Measurements from ENCODE around the gene NEIL3.
A peak's percentile ranks its signal among the peaks of the same experiment; 100 is the strongest.

Gene NEIL3

GRCh38 chr4:177374966-177375365, 65.3 kb downstream of the NEIL3 start:
- DNase-seq: no peak

DNA sequence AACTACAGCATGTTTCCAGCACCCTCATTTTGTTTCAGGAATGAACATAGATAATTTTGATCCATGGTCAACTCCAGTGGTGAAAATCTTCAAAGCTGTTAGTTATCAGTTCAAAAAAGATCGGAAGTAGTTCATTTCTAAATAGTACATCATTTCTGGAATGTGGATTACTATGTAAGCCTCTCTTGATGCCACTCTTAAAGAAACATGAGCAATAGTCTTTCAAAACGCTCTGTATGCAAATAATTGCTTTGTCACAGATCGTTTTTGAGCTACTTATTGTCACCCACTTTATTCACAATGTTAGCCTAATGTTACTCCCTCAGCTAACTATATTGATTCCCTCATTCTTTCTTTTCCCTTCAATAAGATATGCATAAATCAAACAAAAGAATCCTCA, 65.7 kb downstream of the NEIL3 start:
- DNase-seq: no peak

- DNase-seq: no peak
Observed at GRCh38 chr4:177376024-177376423, 66.3 kb downstream of the NEIL3 start.

- peak; percentile 38 for DNase-seq
Observed at GRCh38 chr4:177380730-177381287, 71.1 kb downstream of the NEIL3 start.

GRCh38 chr4:177381762-177382310, 72.2 kb downstream of the NEIL3 start:
- DNase-seq: no peak

DNA sequence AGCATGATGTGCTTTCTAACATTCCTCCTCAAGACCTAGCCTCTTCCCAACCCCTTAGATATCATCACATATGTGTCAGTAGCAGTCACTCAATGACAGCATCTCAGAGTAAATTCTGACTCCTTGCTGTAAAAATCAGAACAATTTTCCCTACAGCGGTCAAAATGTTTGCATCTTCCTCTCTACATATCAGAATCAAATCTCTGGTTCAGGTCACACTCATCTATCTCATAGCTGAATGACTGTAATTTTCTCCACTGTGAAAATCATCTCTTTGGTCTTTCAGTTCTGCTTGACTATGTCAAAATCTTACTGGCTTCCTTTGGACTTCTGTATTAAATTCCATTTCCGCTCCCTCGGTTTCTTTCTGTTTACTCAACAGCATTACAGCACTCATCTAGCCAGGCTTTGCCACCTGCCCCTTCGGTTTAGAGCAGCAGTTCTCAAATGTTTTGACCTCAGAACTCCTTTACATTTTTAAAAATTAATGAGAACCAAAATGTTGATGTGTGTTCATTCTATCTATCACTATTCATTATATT, 75.3 kb downstream of the NEIL3 start:
- no peak for DNase-seq

GRCh38 chr4:177385576-177386277, 76.1 kb downstream of the NEIL3 start:
- DNase-seq: no peak

- DNase-seq: no peak
Observed at GRCh38 chr4:177386278-177386815, 76.7 kb downstream of the NEIL3 start.

- DNase-seq: no peak
Observed at GRCh38 chr4:177391287-177391686, 81.6 kb downstream of the NEIL3 start.

DNA sequence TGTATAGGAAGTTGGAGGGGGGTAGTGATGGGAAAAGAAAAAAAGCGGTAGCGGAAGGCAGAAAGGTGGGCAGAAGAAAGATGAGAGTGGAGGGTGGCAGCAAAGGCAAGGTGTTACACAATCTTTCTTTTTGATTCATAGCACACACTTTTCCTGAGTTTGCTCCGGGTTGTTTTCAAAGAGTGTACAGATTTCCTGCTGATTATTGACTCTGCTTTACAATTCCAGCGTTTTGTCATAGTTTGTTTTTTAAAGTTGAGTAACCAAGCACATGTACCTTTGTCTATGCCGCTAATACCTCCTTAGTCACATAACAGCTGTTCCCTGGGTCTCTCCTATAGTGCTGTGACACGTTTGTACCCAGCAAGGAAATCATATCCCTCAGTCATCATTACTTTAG, 82.3 kb downstream of the NEIL3 start:
- DNase-seq: no peak

DNA sequence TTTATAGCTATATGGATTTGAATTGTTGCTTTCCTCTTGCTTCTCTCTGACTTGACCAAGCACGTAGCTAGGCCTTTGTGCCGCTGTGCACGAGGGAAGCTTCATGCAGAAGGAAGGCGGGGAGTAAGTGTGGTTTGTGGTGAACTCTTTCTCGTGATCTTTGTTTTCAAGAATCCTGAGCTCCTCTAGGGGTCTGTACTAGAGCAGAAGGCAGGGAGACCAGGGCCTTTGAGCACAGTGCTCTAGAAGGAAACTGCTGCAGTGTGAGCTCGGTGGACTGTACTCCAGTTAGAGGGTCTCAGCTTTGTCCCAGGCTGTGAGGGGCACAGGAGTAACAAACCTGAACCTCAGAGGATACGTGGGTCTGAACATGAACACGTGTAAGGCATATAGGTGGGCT, 83.6 kb downstream of the NEIL3 start:
- no peak for DNase-seq

DNA sequence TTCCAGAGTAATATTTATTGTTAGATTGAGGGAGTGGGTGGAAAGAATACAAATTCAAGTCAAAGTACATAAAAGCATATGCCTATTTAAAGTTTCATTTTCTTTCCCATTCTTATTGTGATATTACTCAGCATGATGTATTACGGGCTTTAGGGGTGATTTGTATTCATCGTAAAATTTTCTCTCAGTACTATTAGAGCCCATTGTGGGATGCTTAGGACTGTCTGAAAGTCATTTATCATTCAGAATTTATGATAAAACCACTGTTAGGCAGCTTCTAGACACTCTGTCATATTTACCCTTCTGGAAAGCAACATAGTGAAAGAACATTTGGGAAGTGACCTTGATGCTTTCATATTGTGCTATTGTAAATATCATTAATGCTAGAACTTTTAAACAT, 86.7 kb downstream of the NEIL3 start:
- no peak for DNase-seq

GRCh38 chr4:177400030-177400429, 90.4 kb downstream of the NEIL3 start:
- DNase-seq: no peak

- no peak for DNase-seq
Observed at GRCh38 chr4:177401658-177402273, 92.1 kb downstream of the NEIL3 start.

- DNase-seq: no peak
Observed at GRCh38 chr4:177403746-177404145, 94.1 kb downstream of the NEIL3 start.

DNA sequence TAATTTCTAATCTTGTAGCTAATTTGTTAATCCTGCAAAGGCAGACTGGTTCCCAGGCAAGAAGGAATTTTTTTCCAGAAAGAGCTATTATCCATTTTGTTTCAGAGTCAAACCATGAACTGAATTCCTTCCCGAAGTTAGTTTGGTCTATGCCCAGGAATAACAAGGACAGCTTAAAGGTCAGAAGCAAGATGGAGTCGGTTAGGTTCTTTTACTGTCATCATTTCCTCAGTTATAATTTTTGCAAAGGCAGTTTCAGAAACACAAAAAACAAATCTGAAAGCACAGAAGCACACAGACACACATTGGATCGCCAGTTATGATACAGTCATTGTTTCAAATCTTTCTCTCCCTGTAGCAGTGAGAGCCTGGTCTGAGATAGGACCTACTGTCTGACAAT, 94.7 kb downstream of the NEIL3 start:
- DNase-seq: no peak

DNA sequence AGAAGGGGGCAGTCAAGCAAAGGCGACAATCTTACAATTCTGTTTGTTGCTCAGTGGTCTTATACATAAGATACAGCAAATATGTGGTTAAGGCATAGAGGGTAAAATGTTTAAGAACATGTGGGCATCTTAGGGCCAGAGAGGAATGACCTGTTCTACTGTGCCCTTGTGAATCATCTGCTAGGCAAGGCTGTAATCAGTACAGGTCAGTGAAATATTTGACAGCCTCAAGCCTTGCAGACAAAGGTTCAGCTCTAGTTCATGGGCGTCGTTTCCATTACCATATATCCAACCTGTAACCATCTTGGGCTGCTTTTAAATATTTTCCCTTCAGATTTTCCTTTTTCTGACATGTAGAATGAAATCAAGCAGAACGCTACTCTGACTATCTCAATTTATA, 95.3 kb downstream of the NEIL3 start:
- DNase-seq: no peak

GRCh38 chr4:177405508-177405907, 95.8 kb downstream of the NEIL3 start:
- no peak for DNase-seq

- no peak for DNase-seq
Observed at GRCh38 chr4:177408023-177408422, 98.3 kb downstream of the NEIL3 start.

DNA sequence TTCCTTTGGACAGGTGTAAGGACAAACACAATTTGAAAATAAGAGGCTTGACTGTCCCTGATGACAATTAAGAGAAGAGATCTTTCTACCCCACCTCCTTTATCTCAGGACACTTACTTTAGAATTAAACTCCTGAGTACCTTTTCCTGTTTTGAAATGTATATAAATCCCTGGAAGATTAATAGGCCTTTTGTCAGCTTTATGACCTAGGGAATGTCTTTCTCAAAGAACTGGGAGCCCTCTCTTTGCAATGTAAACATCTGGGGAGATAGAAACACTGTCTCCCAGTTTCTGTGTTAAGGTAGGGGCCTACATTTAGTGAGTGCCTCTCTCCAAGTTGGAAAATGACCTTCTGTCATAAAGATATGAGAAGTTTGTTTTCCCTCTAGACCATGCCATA, 100.9 kb downstream of the NEIL3 start:
- no peak for DNase-seq

DNA sequence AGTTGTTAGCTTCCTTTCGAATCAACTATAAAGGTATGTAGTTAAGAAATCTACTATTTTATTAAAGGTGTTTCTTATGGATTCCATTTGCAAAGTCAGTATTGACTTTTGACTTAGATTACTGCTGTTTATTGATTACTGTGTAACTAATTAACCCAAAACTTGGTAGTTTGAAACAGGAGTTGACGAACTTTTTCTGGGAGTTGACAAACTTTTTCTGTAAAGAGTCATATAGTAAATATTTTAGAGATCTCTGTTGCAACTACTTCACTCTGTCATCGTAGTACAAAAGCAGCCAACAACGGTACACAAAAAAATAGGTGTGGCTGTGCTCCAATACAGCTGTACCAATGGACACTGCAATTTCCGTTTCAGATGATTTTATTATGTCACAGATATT, 102.3 kb downstream of the NEIL3 start:
- no peak for DNase-seq
